Germinal center (tissue), 1 donor: Measurements from ENCODE around the gene C1S.
A peak's percentile ranks its signal among the peaks of the same experiment; 100 is the strongest.
"Not testable (repeated sequence)": the region's sequence is repeated elsewhere in the genome, so short reads cannot be mapped to it uniquely, and the experiment has no call there.

ENCODE experiments used
- DNase-seq: peaks from one replicate; pipeline ENCODE4 v3.0.0; 2012; ENCODE audit warnings: mixed read lengths, low spot score

C1S gene

GRCh38 chr12:7102582-7102981 lies 42.1 kb downstream of the C1S start:
- no peak for DNase-seq

- DNase-seq: no peak
Measured at GRCh38 chr12:7103837-7104584, 43.5 kb downstream of the C1S start.

GRCh38 chr12:7106082-7106481 lies 45.6 kb downstream of the C1S start:
- no peak for DNase-seq

GRCh38 chr12:7107181-7107580 lies 46.7 kb downstream of the C1S start:
- DNase-seq: not testable (repeated sequence)

GRCh38 chr12:7107636-7108002 lies 47.1 kb downstream of the C1S start:
- no peak for DNase-seq

- DNase-seq: peak; percentile 75
Measured at GRCh38 chr12:7108003-7108795, 47.7 kb downstream of the C1S start.

GRCh38 chr12:7108796-7109571 lies 48.5 kb downstream of the C1S start, which contains the start of gene C1RL:
Gene C1RL, minus strand, starts transcription at chr12:7109214. Its CDS starts 34 bp downstream, at chr12:7109180.
- peak; percentile 66 for DNase-seq

- DNase-seq: no peak
Measured at GRCh38 chr12:7109572-7109920, 49.0 kb downstream of the C1S start.

GRCh38 chr12:7110661-7111060 lies 50.1 kb downstream of the C1S start:
- DNase-seq: no peak

- DNase-seq: no peak
Measured at GRCh38 chr12:7112041-7112440, 51.5 kb downstream of the C1S start.

- peak; percentile 65 for DNase-seq
Measured at GRCh38 chr12:7113389-7113871, 52.9 kb downstream of the C1S start.

GRCh38 chr12:7114008-7114407 lies 53.5 kb downstream of the C1S start:
- DNase-seq: no peak

GRCh38 chr12:7114851-7115250 lies 54.3 kb downstream of the C1S start:
- no peak for DNase-seq

- no peak for DNase-seq
Measured at GRCh38 chr12:7116196-7116595, 55.7 kb downstream of the C1S start.

- no peak for DNase-seq
Measured at GRCh38 chr12:7116916-7117315, 56.4 kb downstream of the C1S start.

GRCh38 chr12:7117670-7118069 lies 57.2 kb downstream of the C1S start:
- no peak for DNase-seq

- DNase-seq: no peak
Measured at GRCh38 chr12:7118881-7119280, 58.4 kb downstream of the C1S start.

- no peak for DNase-seq
Measured at GRCh38 chr12:7120166-7120565, 59.6 kb downstream of the C1S start.
